C4-2B (cell line): ENCODE data around the gene KCTD18.

Experiments
- H3K27ac ChIP-seq: fragments of 450-650 bp; 2 replicates; pipeline ENCODE4 v1.5.1; 2017
- ZFX ChIP-seq: fragments of 450-650 bp; IDR thresholded peaks from 2 replicates; pipeline ENCODE4 v1.6.1; 2017
- TF ChIP-seq, protein P1 (sequence below): fragments of 450-650 bp; conservative IDR thresholded peaks from 2 replicates; pipeline ENCODE4 v1.5.1; 2017; ENCODE audit warnings: mild to moderate bottlenecking

Gene KCTD18

DNA sequence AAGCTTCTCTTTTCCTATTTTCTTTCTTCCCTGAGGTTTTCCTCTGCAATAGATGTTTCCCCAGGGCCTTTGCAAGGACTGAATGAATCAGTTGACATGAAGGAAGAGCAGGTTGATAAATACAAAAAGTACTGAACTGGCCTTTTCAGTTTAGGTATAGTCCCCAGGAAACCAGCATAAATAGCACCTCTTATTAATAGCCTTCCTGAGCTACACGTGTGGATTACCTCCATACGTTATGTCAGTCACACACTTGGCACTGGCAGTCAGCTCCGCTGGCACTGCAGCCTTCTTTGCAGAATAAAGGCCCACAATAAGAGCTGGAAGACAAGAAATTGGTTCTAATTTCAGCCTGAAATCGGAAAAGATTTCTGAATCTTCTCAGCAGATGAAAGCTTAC lies 60.7 kb downstream of the KCTD18 start:
- TF ChIP-seq ZFX, result no peak
- TF ChIP-seq, protein P1, sequence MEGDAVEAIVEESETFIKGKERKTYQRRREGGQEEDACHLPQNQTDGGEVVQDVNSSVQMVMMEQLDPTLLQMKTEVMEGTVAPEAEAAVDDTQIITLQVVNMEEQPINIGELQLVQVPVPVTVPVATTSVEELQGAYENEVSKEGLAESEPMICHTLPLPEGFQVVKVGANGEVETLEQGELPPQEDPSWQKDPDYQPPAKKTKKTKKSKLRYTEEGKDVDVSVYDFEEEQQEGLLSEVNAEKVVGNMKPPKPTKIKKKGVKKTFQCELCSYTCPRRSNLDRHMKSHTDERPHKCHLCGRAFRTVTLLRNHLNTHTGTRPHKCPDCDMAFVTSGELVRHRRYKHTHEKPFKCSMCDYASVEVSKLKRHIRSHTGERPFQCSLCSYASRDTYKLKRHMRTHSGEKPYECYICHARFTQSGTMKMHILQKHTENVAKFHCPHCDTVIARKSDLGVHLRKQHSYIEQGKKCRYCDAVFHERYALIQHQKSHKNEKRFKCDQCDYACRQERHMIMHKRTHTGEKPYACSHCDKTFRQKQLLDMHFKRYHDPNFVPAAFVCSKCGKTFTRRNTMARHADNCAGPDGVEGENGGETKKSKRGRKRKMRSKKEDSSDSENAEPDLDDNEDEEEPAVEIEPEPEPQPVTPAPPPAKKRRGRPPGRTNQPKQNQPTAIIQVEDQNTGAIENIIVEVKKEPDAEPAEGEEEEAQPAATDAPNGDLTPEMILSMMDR, result no peak
- no peak overlapping the region for H3K27ac ChIP-seq

DNA sequence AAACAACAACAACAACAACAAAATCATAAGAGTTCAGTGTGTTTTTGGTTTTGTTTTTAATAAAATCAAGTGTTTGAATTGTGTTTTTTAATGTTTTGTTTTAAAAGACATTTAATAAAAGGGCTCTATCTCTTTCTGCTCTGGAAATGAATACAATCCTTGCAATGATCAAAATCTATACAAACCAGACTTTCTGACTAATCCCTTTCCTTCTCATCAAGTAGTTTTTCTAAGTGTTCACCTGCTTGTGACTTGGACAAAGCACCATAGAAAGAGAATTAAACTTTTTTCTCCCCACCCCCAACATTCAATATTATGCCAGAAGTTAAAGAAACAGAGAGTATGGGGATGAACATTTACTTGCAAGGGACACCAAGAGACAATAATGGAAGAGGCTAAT lies 61.4 kb downstream of the KCTD18 start:
- no peak overlapping the region for H3K27ac ChIP-seq
- no peak for TF ChIP-seq ZFX

DNA sequence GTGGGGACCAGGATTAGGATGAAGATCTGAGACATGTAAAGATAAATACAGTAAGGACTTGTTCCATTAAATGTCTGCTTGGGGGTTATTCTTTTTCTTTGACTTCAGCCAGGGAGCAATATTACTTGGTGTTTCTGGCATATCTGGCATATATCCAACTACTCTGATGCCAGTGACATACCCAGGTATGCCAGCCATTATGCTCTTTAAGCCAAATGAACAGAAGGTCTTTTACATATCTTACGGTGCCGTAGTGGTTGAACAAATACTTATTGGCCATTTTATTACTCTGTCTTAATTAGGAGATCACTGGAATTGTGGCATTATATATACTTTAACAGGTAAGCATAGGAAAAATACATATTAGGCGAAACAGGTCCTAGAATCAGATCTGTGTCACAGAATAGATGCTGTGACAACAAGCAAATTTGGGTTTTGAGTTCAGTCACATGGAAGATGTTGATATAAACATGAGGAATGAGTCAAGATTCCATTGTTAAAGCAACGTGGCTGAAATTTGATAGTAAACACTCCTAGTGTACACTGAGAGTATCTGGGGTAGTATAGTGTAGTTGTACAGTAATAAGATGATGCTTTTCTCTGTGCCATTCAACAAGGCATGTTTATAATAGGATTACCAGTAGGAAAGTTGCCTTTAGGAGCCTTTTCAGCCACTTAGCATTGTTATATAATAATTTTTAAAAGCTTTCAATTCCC lies 62.6 kb downstream of the KCTD18 start:
- H3K27ac ChIP-seq, result no peak overlapping the region
- TF ChIP-seq ZFX, result no peak
- TF ChIP-seq, protein P1, result no peak

DNA sequence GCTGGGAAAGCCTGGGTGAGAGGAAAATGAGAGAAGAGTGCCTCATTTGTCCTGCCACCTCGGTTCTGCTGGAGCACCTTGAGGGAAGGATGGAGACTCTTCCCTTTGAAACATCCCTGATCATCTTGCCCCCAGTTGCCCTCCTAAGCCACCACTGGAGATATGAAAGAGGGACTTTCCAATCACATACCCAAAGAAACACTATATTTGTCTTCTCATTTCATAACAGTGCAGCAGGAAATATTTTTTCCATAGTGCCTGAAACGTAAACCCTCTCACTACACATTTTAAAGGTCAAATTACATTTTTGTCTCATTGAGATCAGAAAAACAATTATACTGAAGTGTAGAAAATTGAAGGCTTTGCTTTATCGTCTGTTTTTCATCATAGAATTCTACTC lies 63.3 kb downstream of the KCTD18 start:
- no peak for TF ChIP-seq ZFX
- TF ChIP-seq, protein P1, result no peak
- H3K27ac ChIP-seq, result no peak overlapping the region

DNA sequence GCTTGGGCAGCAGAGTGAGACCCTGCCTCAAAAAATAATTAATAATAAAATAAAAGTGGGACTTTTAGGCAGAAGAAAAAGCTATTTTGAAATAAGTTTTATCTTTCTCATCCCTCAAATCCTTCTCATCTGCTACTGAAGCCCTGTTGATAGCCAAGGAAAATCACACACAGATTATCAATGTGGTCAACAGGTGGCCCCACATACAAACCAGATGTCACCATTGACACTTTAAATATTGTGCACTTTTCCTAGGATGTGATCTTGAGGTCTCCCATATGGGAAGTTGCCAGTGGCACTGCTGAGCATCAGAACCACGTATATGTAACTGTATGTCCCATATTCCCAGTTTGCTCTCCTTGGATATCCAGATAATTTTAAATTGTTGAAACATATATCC lies 64.6 kb downstream of the KCTD18 start:
- H3K27ac ChIP-seq, result no peak overlapping the region
- TF ChIP-seq, protein P1, result no peak
- TF ChIP-seq ZFX, result no peak

DNA sequence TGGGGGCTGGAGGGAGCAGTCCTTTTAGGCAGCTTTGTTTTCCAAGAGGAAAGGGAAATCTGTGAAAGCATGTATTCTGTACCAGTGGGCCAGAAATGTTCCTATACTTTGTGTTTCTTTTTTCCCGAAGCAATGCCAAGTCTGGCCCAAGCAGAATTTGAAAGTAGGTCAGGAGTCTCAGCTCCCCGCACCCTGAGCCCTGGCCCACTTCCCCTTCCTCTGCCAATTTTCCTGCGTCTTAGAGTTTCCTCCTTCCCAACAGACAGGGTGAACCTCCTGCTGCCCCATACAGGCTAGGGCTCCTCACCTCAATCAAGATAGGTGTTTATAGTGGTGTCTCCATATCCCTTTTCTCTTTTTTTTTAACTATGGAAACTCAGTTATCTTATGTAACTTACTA lies 65.3 kb downstream of the KCTD18 start:
- TF ChIP-seq, protein P1, result no peak
- no peak overlapping the region for H3K27ac ChIP-seq

DNA sequence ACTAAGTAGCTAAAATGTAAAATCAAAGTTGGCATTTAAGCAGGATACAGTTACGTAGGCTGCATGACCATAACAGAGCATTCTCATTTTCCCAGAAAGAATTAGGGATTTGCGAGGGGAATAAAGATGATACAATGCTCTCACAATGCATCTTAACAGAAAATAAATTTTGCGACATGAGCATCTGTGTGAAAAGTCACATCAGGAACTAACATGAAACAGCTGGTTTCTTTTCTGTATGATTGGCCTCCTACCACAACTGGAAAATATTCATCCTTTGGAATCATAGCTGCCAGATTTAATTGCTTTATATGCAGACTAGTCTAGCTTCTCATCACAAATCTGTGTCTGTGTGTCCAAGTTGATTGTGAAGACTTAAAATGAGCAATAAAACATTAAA lies 66.0 kb downstream of the KCTD18 start:
- H3K27ac ChIP-seq, result no peak overlapping the region
- TF ChIP-seq, protein P1, result no peak
- TF ChIP-seq ZFX, result no peak

DNA sequence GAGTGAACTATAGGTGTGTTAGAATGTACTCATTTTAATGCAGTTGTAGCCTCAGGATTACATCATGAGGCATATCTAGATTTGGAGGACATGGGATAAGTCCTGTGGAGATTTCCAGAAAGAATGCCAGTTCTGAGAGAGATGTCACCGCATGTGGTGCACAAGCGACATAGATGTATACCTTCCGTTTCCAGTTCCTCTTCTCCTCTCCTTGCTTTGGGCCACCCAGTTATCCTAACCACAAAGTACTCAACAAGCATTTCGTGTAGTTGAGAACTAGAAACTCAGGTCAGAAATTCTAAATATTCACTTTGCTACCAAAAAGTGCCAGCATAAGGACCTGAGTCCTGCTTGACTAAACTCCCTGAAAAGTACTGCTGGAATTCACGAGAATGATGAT lies 66.5 kb downstream of the KCTD18 start:
- no peak for TF ChIP-seq ZFX
- TF ChIP-seq, protein P1, result no peak
- H3K27ac ChIP-seq, result no peak overlapping the region
